HG02970 (cell line): ENCODE data around the gene TIE1.

Experiments used
- ATAC-seq: cut with Tn5 transposase; IDR thresholded peaks from one replicate; pipeline ENCODE4 v1.9.1; 2021; ENCODE audit warnings: mild to moderate bottlenecking, moderate library complexity, moderate number of reproducible peaks; ENCODE audit not compliant: unreplicated experiment, low FRiP score

The TIE1 gene

DNA sequence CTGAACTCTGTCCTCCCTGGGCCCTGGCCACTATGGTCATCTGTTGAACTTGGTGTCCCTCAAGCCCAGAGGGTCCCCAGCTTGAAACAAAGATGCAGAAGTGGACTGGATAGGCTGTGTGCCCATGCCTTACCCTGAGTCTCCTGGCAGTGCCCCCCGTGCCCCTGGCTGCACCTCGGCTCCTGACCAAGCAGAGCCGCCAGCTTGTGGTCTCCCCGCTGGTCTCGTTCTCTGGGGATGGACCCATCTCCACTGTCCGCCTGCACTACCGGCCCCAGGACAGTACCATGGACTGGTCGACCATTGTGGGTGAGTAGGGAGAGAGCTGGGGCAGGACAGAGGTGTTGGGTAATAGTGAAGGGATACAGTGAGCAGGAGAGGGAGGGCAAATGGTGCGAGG is 10.7 kb downstream of the TIE1 start:
- ATAC-seq = no peak

DNA sequence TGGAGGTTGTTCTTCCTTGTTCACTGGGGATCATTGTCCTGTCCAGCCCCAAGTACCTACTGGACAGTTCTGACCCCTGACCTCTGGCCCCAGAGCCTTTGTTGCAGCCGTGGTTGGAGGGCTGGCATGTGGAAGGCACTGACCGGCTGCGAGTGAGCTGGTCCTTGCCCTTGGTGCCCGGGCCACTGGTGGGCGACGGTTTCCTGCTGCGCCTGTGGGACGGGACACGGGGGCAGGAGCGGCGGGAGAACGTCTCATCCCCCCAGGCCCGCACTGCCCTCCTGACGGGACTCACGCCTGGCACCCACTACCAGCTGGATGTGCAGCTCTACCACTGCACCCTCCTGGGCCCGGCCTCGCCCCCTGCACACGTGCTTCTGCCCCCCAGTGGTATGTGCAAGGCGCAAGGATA is 11.4 kb downstream of the TIE1 start:
- ATAC-seq = no peak

DNA sequence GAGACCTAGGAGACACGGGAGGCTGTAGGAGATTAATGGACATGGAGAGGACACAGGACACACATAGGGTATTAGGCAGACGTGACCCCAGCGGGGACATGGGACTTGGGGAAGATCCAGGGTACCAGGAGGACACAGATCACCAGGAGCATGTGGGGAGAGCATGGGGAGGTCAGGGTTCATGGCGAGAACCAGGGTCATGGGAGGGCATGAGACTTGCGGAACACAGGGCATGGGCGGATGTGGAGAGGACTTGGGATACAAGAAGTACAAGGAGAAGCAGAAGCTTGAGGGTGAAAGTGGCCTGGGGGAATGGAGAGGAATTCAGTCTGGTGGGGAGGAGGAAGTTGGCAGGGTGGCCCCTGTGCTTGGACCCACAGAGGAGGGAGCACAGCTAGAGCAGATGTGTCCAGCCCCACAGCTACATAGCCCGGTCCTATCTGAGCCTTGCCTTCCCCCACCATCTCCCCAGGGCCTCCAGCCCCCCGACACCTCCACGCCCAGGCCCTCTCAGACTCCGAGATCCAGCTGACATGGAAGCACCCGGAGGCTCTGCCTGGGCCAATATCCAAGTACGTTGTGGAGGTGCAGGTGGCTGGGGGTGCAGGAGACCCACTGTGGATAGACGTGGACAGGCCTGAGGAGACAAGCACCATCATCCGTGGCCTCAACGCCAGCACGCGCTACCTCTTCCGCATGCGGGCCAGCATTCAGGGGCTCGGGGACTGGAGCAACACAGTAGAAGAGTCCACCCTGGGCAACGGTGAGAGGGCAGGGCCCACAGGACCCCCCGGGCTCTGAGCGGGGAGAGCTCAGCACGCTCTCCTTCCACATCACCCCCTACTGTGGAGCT is 12.1 kb downstream of the TIE1 start:
- ATAC-seq = no peak

DNA sequence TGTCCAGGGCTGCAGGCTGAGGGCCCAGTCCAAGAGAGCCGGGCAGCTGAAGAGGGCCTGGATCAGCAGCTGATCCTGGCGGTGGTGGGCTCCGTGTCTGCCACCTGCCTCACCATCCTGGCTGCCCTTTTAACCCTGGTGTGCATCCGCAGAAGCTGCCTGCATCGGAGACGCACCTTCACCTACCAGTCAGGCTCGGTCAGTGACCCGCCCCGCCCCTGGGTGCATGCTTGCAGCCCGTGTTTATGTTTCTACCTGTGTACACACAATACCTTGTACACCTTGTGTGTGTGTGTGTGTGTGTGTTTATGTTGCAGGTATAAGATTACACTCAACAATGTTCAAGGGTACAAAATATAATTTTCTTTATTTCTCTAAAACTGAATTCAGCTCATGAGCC is 13.0 kb downstream of the TIE1 start:
- ATAC-seq = no peak

DNA sequence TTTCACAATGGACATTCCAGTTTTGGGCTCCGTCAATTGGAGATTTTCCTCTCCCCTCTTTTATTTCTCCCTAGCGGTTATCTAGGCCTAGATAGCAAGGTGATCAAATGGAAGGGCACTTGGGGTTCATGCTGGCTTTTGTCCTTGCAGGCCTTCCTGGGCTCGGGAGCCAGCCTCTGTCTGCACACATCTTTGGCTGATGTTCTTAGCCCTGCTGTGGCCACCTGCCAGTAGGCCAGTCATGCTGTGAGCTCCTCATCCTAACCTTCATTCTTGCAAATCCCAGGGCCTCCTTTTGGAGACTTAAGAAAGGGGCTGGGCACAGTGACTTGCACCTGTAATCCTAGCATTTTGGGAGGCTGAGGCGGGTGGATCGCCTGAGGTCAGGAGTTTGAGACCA is 13.5 kb downstream of the TIE1 start:
- no peak for ATAC-seq

DNA sequence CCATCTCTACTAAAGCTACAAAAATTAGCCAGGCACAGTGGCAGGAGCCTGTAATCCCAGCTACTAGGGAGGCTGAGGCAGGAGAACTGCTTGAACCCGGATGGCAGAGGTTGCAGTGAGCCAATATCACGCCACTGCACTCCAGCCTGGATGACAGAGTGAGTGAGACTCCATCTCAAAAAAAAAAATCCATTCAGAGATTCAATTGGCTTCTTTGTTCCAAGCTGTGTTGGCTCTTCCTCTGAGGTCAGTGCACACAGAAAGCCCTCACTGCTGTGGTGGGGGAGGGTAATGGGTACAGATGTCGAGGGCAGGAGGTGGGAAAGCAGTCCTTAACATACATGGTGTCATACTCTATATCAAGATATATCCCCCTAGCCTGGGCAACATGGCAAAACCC is 14.7 kb downstream of the TIE1 start:
- ATAC-seq = no peak

DNA sequence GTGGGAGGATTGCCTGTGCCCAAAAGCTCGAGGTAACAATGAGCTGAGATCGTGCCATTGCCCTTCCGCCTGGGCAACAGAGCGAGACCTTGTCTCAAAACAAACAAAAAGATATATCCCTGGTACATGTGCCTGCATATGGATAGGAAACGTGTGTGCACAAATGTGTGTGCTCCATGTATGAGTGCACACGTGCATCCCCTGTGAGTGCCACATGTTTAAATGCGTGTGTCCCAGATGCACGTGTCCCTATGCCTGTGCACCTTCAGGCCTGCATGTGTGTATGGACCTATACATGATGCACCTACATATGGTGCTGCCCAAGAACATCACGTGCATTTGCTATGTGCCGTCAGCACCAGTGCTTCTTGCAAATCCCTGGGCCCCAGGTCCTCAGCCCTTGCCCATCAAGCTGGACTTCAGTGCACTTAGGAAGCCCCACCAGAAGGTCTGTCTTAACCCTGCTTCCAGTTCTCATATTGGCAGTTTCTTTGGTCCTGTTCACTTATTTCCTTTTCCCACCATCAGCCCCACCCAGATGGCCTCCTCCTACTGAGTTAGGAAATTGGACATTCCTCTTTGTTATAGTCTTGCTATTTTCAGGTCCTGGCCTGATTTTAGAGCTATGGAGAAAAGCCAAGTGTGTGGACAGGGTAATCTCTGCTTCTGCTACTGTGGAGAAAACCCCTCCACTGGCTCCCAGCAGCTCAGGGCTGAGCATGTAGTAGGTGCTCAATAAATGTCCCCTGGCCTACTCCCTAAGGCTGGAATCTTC is 15.4 kb downstream of the TIE1 start:
- ATAC-seq = no peak

DNA sequence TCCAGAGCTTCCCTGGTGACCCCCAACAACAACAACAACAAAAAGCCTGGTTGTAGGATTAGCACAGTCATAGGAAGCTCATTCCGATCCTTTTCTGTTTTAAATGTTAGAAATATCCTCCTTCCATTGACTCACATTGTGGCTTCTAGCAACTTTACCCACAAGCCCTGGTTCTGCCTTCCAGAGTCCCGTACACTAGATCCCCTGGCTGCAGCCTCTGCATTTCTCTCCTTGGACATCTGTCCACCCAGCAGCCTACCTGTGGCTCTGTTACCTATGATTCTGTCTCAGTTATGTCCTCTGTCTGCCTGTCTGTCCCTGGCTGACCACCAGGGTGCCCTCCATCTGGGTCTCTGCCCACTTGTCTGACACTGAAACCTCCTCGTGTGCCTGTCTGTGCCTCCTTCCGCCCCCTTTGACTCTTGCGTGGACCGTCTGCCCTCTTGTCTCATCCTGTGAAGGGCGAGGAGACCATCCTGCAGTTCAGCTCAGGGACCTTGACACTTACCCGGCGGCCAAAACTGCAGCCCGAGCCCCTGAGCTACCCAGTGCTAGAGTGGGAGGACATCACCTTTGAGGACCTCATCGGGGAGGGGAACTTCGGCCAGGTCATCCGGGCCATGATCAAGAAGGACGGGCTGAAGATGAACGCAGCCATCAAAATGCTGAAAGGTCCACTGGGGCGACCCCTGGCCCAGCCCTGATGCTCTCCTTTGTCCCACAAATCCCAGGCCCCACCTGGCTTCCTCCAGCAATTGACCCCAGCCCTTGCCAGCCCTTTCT is 16.1 kb downstream of the TIE1 start:
- no peak for ATAC-seq

DNA sequence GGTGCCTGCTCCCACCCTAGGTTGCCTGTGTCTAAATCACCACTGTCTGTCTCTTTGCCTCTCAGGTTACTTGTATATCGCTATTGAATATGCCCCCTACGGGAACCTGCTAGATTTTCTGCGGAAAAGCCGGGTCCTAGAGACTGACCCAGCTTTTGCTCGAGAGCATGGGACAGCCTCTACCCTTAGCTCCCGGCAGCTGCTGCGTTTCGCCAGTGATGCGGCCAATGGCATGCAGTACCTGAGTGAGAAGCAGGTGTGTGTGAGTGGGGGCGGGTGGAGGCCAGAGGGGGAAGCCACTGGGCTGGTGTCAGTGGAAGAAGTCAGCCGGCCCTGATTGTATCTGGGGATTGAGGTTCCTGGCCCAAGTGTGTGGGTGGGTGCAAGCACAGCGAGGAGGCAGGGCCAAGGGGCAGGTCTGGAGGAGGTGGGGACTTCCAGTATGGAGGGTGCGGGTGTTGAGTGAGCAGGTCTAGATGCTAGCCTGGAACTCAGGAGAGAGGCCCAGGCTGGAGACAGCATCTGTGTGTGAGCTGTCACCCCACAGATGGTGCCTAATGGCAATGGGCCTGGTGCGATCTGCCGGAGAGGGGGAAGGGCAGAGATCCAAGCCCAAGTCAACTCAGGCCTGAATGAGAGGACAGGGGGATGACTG is 17.2 kb downstream of the TIE1 start:
- ATAC-seq = no peak

DNA sequence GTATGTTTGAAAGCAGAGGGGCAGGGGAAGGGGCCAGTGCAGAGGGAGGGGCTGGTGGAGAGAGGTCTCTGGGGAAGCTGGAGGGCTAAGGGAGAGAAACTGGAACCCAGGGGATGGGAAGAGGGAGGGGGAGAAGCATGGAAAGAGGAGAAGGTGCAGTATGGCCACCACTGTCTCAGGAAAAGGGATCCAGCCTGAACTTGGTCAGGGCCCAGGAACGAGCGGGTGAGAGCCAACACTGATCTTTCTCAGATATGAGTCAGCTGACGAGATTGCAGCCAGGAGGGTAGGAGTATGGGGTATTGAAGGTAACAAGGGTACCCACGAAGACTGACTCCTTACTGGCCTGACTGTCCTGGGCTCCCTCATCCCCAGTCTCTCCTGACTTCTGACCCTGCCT is 18.0 kb downstream of the TIE1 start:
- no peak for ATAC-seq

DNA sequence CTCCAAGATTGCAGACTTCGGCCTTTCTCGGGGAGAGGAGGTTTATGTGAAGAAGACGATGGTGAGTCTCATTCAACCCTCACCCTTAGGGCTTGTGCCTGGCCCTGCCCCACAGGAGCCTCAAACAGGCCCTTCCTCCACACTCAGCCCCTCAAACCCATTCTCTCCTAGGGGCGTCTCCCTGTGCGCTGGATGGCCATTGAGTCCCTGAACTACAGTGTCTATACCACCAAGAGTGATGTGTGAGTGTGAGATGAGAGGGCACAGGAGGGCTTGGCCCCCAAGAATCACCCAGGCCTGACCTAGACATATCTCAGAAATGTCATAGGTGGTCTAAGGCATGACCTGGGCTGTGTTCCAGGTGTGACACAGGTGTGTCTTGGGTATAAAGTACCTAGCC is 18.5 kb downstream of the TIE1 start:
- ATAC-seq = no peak

DNA sequence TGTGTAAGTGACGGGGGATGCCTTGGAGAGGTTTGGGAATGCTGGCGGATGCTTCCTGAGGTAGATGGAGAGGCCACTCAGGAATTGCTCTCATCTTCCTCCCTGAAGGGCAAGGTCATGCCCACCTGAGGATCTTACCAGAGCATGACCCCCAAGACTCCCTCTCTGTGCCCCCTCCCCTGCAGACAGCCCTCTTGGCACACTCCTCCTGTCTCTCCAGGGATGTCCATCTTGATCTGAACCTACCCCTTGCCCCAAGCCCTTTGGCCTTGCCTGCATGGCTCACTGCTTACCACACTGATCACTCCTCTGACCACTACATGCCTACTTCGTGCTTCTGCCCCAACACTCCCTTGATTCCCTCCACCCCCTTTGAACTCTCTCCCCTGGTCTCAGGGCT is 19.0 kb downstream of the TIE1 start:
- ATAC-seq = no peak

DNA sequence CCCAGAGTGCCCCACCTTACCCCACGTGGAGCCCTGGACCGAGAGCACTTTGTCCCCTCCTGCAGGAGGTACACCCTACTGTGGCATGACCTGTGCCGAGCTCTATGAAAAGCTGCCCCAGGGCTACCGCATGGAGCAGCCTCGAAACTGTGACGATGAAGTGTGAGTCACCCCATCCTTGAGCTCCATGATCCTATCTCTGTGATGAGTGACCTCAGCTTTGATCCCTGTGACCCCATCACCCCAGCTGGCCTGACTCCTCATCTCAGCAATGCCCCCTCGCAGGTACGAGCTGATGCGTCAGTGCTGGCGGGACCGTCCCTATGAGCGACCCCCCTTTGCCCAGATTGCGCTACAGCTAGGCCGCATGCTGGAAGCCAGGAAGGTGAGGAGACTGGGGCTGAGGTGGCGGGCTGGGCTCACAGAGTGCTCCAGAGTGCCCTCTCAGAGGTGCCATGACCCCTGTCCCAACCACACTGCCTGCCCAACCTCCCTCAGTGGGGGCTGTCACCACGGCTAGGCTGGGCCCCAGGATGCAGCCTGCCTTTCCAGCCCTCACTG is 20.6 kb downstream of the TIE1 start:
- no peak for ATAC-seq

DNA sequence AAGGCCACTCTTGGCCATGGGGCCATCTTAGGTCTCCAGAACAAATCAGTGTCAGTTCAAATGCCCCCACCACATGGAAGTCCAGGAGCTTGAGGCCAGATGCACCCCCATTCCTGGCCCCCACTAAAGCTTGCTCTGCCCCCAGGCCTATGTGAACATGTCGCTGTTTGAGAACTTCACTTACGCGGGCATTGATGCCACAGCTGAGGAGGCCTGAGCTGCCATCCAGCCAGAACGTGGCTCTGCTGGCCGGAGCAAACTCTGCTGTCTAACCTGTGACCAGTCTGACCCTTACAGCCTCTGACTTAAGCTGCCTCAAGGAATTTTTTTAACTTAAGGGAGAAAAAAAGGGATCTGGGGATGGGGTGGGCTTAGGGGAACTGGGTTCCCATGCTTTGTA is 21.7 kb downstream of the TIE1 start:
- ATAC-seq = no peak

DNA sequence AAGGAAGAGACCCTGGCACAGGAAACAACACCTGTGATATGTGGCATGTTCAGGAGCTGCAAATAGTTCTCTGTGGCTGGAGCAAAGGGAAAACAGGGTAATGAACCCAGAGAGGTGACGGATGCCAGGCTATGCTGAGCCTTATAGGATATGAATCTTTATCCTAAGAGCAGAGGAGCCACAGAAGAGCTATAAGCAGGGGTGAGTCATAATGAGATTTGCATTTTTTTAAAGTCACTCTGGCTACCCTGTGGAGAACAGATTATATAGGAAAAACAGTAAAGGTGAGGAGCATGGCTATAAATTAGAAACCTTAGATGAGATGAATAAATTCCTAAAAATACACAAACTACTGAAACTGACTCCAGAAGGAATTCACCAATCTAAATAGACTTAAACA is 24.0 kb downstream of the TIE1 start:
- no peak for ATAC-seq

DNA sequence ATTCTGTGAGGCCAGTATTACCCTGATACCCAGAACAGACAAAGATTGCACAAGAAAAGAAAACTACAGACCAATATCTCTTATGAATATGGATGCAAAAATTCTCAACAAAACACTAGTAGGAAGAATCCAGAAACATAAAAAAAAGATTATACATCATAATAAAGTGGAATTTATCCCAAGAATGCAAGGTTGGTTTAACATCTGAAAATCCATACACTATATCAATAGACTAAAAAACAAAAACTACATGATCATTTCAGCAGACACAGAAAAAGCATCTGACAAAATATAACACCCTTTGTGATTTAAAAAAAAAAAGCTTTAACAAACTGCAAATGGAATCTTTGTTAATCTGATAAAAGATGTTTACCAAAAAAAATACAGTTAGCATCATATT is 24.6 kb downstream of the TIE1 start:
- no peak for ATAC-seq

DNA sequence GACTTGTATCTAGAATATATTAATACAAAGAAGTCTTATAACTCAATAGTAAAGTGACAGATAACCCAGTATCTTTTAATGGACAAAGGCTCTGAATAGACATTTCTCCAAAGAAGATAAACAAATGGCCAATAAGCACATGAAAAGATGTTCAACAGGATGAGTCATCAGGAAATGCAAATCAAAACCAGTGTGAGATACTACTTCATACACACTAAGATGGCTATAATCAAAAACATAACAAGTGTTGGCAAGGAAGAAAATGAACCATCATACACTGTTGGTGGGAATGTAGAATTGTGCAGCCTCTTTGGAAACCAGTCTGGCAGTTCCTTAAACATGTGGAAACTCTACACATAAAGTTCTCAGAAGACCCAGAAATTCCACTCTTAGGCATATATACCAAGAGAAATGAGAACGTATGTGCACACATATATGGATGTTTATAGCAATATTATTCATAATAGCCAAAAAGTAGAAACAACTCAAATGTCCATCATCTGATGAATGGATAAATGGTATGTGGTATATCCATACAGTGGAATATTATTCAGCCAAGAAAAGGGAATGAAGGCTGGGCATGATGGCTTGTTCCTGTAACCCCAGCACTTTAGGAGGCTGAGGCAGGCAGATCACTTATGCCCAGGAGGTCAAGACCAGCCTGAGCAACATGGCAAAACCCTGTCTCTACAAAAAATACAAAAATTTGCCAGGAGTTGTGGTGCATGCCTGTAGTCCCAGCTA is 26.9 kb downstream of the TIE1 start:
- no peak for ATAC-seq

DNA sequence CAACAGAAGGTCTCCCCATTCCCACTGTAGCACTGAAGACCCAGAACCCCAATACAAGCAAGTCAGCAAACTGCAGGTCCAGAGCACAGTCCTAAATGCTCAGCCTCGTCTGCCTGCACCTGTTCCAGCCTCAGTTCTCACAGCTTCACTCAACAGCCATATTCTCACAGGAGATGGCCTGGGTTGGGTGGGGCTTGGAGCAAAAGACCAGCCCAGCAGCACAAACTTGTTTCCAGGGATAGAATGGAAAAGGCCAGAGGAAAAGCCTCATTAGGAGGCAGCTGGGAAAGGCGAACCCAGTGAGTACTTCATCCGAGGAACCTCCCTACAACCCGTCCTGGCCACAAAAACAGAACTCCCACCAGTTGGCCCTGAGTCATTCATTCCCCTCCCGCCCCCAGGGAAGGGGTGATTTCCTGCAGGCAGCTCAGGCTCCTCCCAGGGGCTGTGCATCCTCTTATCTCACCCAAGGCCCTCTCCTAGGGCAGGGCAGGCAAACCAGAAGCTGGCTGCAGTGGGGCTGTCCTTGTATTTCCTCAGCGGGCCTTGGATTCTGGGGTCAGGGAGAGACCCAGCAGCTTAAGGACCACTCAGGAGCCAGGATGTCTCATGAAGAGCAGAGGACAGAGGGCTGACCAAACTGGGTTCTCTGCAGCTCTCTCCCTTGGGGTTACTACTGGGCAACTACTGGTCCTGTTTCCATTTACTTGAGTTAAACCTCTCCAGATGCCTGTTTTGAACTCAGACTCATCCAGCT is 29.4 kb downstream of the TIE1 start:
- no peak for ATAC-seq

DNA sequence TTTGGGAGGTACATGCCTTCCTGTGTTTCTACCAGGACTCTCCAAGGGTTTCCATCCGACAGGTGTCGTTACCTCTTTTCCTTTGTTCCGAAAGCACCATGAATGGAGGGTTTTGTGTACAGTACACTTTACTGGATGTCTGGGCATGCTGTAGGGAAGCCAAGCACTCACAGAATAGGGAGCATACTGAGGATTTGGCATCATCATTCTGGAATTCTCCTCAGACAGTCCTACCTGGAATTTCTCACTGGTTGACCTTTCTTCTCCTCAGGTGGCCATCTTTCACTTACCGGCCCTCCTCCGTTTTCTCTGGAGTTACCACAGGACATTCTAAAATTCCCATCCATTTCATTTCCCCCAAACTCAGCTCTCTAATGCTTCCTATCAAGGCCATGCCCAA is 30.9 kb downstream of the TIE1 start:
- ATAC-seq = no peak
